T-helper 17 cell (primary cell): Measurements from ENCODE around the gene CCDC138. TPM values are rescaled to one million over a fixed set of nuclear protein-coding genes. Genes with fewer than 3 reads are reported as not detected.

Source experiments
- ATAC-seq: fragments of 150-1000 bp; cut with Tn5 transposase; 2 replicates; pipeline ENCODE4 v1.10.0; 2021; ENCODE audit warnings: mild to moderate bottlenecking, moderate library complexity
- DNase-seq, 3 donors: peaks; one replicate each; pipeline versions ENCODE4 v3.0.0 to v3.0.0-alpha.2; 2020 to 2021
- H3K9me3 ChIP-seq: one replicate; pipeline ENCODE4 v1.7.0; 2013; ENCODE audit warnings: low read length, mild to moderate bottlenecking; ENCODE audit not compliant: control insufficient read depth, poor library complexity, severe bottlenecking
- H3K27ac Mint-ChIP-seq: one replicate; pipeline ENCODE4 v1.8.0; 2022; ENCODE audit warnings: mild to moderate bottlenecking, moderate library complexity, mixed read lengths
- H3K27me3 Mint-ChIP-seq: one replicate; pipeline ENCODE4 v1.8.0; 2022; ENCODE audit warnings: mixed read lengths
- H3K36me3 Mint-ChIP-seq: one replicate; pipeline ENCODE4 v1.8.0; 2022; ENCODE audit warnings: low read depth, mixed read lengths
- H3K4me1 Mint-ChIP-seq: one replicate; pipeline ENCODE4 v1.8.0; 2022; ENCODE audit warnings: mild to moderate bottlenecking, mixed read lengths
- H3K4me3 Mint-ChIP-seq: one replicate; pipeline ENCODE4 v1.8.0; 2022; ENCODE audit warnings: mild to moderate bottlenecking, moderate library complexity, mixed read lengths
- total RNA-seq, 4 donors: library from RNA in 2 of 4; stranded (reverse) in 2 of 4; gene quantifications; one replicate each; pipeline ENCODE4 v1.2.3 and lab custom pipeline; 2022 to 2026

Gene CCDC138
- total RNA-seq, 2 donors from 2014 or later, result 2.2 to 4.1 TPM

- Mint-ChIP-seq H3K27ac (no peak overlapping the region), H3K27me3 (no peaks in the 10 kb centered on the region), H3K4me1 (peaks cover 3% of the 10 kb centered on the region), H3K4me3 (no peak overlapping the region), H3K36me3 (no peaks in the 10 kb centered on the region)
- ATAC-seq (no peak), DNase-seq (no peak)
- H3K9me3 ChIP-seq, result no peaks in the 10 kb centered on the region
Measured at GRCh38 chr2:108835040-108835439, 48.5 kb downstream of the CCDC138 start.

DNA sequence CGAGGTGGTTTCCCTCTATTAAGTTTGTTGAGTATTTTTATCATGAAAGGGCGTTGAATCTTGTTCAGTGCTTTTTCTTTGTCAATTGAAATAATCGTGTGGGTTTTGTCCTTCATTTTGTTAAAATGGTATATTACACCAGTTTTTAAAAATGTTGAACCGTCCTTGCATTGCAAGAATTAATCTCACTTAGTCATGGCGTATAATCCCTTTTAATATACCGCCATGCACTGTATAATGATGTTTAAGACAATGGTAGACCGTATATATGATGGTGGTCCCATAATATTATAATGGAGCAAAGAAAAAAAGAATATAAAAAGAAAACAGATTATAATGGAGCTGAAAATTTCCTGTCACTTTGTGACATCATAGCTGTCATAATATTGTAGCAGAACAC is 50.6 kb downstream of the CCDC138 start:
- H3K4me1 Mint-ChIP-seq, result peaks cover 3% of the 10 kb centered on the region
- peaks cover 2% of the 10 kb centered on the region for H3K36me3 Mint-ChIP-seq
- DNase-seq (no peak), ATAC-seq (no peak)
- no peaks in the 10 kb centered on the region for H3K9me3 ChIP-seq
- H3K27me3 Mint-ChIP-seq, result no peaks in the 10 kb centered on the region
- H3K4me3 Mint-ChIP-seq, result no peak overlapping the region
- no peak overlapping the region for H3K27ac Mint-ChIP-seq

- no peaks in the 10 kb centered on the region for H3K27me3 Mint-ChIP-seq
- H3K9me3 ChIP-seq, result no peaks in the 10 kb centered on the region
- peaks cover 3% of the 10 kb centered on the region for H3K4me1 Mint-ChIP-seq
- no peak for DNase-seq
- no peak overlapping the region for H3K27ac Mint-ChIP-seq
- no peak for ATAC-seq
- H3K4me3 Mint-ChIP-seq, result no peak overlapping the region
- peaks cover 2% of the 10 kb centered on the region for H3K36me3 Mint-ChIP-seq
Measured at GRCh38 chr2:108841506-108841905, 54.9 kb downstream of the CCDC138 start.

- H3K27me3 Mint-ChIP-seq, result no peaks in the 10 kb centered on the region
- no peaks in the 10 kb centered on the region for H3K9me3 ChIP-seq
- H3K4me3 Mint-ChIP-seq, result no peak overlapping the region
- DNase-seq (no peak), ATAC-seq (no peak)
- peaks cover 6% of the 10 kb centered on the region for H3K36me3 Mint-ChIP-seq
- peaks cover 3% of the 10 kb centered on the region for H3K4me1 Mint-ChIP-seq
- H3K27ac Mint-ChIP-seq, result no peak overlapping the region
Measured at GRCh38 chr2:108845923-108846322, 59.4 kb downstream of the CCDC138 start.

DNA sequence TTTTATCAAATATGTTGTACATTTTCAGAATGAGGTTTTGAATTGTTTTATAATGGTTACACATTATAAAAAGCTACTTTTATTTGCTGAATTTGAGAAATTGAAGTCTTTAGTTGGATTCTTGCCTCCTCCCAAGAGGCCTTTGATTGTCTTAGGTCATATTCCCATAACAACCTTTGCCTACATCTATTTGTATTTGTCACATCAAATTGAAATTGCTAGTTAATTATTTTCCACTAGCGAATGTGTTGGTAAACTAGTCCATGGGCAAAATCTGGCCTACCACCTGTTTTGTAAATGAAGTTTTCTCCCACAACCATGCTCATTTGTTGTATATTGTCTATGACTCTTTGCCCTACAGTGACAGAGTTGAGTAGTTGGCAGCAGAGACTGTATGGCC is 60.4 kb downstream of the CCDC138 start:
- no peak overlapping the region for H3K4me3 Mint-ChIP-seq
- no peaks in the 10 kb centered on the region for H3K9me3 ChIP-seq
- peaks cover 6% of the 10 kb centered on the region for H3K36me3 Mint-ChIP-seq
- DNase-seq (no peak), ATAC-seq (no peak)
- H3K27me3 Mint-ChIP-seq, result no peaks in the 10 kb centered on the region
- H3K27ac Mint-ChIP-seq, result peak overlapping the region; percentile 73
- H3K4me1 Mint-ChIP-seq, result peaks cover 3% of the 10 kb centered on the region

DNA sequence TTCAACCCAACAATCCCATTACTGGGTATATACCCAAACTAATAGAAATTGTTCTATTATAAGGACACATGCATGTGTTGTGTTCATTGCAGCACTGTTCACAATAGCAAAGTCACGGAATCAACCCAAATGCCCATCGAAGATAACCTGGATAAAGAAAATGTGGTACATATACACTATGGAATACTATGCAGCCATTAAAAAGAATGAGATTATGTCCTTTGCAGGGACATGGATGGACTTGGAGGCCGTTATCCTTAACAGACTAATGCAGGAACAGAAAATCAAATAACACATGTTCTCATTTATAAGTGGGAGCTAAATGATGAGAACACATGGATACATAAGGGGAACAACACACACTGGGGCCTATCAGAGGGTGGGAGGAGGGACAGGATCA is 65.8 kb downstream of the CCDC138 start:
- DNase-seq, result no peak
- ATAC-seq, result no peak

DNA sequence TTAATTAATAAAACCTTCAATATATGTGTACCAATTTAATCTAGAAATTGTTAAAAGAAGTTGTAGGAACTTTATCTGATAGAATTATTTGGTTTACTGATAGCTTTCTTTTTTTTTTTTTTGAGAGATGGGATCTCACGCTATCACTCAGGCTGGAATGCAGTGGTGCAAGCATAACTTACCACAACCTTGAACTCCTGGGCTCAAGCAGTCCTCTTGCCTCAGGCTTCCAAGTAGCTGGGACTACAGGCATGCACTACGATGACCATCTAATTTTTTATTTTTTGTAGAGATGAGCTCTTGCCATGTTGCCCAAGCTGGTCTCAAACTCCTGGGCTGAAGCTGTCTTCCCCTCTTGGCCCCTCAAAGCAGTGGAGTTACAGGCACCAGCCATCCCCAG is 66.8 kb downstream of the CCDC138 start:
- ATAC-seq, result no peak
- no peaks in the 10 kb centered on the region for H3K4me1 Mint-ChIP-seq
- H3K27me3 Mint-ChIP-seq, result no peaks in the 10 kb centered on the region
- no peak overlapping the region for H3K27ac Mint-ChIP-seq
- no peak for DNase-seq
- H3K36me3 Mint-ChIP-seq, result peaks cover 2% of the 10 kb centered on the region
- H3K9me3 ChIP-seq, result no peaks in the 10 kb centered on the region
- H3K4me3 Mint-ChIP-seq, result no peak overlapping the region

More for the DNA sequence above, 65.8 kb downstream of the CCDC138 start:
- no peaks in the 10 kb centered on the region for H3K9me3 ChIP-seq
- Mint-ChIP-seq H3K36me3 (peaks cover 4% of the 10 kb centered on the region), H3K27me3 (no peaks in the 10 kb centered on the region), H3K27ac (no peak overlapping the region), H3K4me3 (no peak overlapping the region), H3K4me1 (no peaks in the 10 kb centered on the region)

DNA sequence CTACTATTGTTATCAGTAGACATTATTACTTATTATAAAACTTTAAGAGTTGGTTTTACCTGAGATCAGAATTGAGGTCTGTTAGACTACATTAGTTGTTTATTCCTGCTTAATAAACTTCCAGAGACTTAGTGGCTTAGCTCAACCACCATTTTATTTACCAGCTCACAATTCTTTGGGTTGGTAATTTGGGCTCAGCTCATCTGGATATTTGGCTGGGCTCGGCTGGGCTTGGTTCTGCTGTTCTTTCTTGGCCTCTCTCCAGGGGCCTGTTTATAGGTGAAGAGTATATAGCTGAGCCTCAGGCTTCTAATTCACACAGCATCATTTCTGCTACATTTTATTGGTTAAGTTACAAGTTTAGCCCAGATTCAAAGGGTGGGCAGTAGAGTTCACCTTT is 67.9 kb downstream of the CCDC138 start:
- no peaks in the 10 kb centered on the region for H3K27me3 Mint-ChIP-seq

GRCh38 chr2:108855194-108855593 is 68.6 kb downstream of the CCDC138 start:
- H3K4me1 Mint-ChIP-seq, result no peaks in the 10 kb centered on the region
- no peaks in the 10 kb centered on the region for H3K27me3 Mint-ChIP-seq
- H3K27ac Mint-ChIP-seq, result no peak overlapping the region
- DNase-seq (no peak), ATAC-seq (peak; percentile 57)
- H3K4me3 Mint-ChIP-seq, result no peak overlapping the region
- H3K9me3 ChIP-seq, result no peaks in the 10 kb centered on the region
- H3K36me3 Mint-ChIP-seq, result no peaks in the 10 kb centered on the region

More for the DNA sequence above, 67.9 kb downstream of the CCDC138 start:
- DNase-seq (no peak), ATAC-seq (no peak)
- Mint-ChIP-seq H3K4me3 (no peak overlapping the region), H3K4me1 (no peaks in the 10 kb centered on the region), H3K27ac (no peak overlapping the region), H3K36me3 (no peaks in the 10 kb centered on the region)
- no peaks in the 10 kb centered on the region for H3K9me3 ChIP-seq

DNA sequence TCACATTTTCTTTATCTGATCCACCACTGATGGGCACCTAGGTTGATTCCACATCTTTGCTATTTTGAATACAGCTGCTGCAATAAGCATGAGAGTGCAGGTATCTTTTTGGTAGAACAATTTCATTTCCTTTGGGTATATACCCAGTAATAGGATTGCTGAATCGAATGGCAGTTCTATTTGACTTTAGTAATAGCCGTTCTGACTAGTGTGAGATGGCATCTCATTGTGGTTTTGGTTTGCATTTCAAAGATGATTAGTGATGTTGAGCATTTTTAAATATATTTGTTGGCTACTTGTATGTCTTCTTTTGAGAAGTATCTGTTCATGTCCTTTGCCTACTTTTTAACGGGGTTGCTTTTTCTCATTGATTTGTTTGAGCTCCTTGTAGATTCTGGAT is 72.3 kb downstream of the CCDC138 start:
- ATAC-seq, result no peak
- Mint-ChIP-seq H3K4me3 (no peak overlapping the region), H3K27me3 (no peaks in the 10 kb centered on the region)

GRCh38 chr2:108866041-108866440 is 79.5 kb downstream of the CCDC138 start:
- ATAC-seq (no peak), DNase-seq (no peak)
- H3K4me1 Mint-ChIP-seq, result no peaks in the 10 kb centered on the region
- no peak overlapping the region for H3K27ac Mint-ChIP-seq
- no peaks in the 10 kb centered on the region for H3K27me3 Mint-ChIP-seq
- peaks cover 3% of the 10 kb centered on the region for H3K36me3 Mint-ChIP-seq
- no peaks in the 10 kb centered on the region for H3K9me3 ChIP-seq
- H3K4me3 Mint-ChIP-seq, result no peak overlapping the region

More for the DNA sequence above, 72.3 kb downstream of the CCDC138 start:
- H3K36me3 Mint-ChIP-seq, result no peaks in the 10 kb centered on the region
- H3K27ac Mint-ChIP-seq, result no peak overlapping the region
- H3K4me1 Mint-ChIP-seq, result no peaks in the 10 kb centered on the region
- no peaks in the 10 kb centered on the region for H3K9me3 ChIP-seq
- no peak for DNase-seq

- no peaks in the 10 kb centered on the region for H3K4me1 Mint-ChIP-seq
- no peak for ATAC-seq
- H3K4me3 Mint-ChIP-seq, result no peak overlapping the region
- no peaks in the 10 kb centered on the region for H3K27me3 Mint-ChIP-seq
- H3K9me3 ChIP-seq, result no peaks in the 10 kb centered on the region
- no peak for DNase-seq
- H3K36me3 Mint-ChIP-seq, result peaks cover 3% of the 10 kb centered on the region
- no peak overlapping the region for H3K27ac Mint-ChIP-seq
Measured at GRCh38 chr2:108868911-108869310, 82.3 kb downstream of the CCDC138 start.

DNA sequence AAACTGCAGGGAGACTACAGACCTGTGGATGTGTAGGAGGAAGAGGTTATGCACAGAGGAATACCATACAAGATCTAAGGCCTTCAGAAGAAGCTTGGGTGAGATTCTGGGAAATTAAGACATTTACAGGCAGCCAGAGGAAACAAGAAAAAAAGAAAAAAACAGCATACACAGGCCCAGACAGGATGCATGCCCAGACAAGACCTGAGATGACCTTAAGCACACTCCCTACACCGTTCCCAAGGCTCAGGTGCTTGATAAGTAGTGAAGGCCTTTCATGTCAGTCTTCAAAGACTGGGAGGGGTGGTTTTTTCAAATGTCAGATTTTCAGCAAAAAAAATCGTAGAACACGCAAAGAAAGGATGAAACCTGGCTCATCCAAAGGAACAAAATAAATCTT is 83.0 kb downstream of the CCDC138 start:
- no peaks in the 10 kb centered on the region for H3K27me3 Mint-ChIP-seq
- no peak overlapping the region for H3K27ac Mint-ChIP-seq
- H3K4me3 Mint-ChIP-seq, result no peak overlapping the region
- no peaks in the 10 kb centered on the region for H3K4me1 Mint-ChIP-seq
- H3K36me3 Mint-ChIP-seq, result peaks cover 3% of the 10 kb centered on the region
- no peak for ATAC-seq
- no peak for DNase-seq
- no peaks in the 10 kb centered on the region for H3K9me3 ChIP-seq

- H3K9me3 ChIP-seq, result no peaks in the 10 kb centered on the region
- peaks cover 3% of the 10 kb centered on the region for H3K36me3 Mint-ChIP-seq
- no peak overlapping the region for H3K4me3 Mint-ChIP-seq
- H3K4me1 Mint-ChIP-seq, result no peaks in the 10 kb centered on the region
- no peak overlapping the region for H3K27ac Mint-ChIP-seq
- ATAC-seq, result no peak
- no peaks in the 10 kb centered on the region for H3K27me3 Mint-ChIP-seq
- no peak for DNase-seq
Measured at GRCh38 chr2:108870069-108870644, 83.6 kb downstream of the CCDC138 start.
